ENCODE results near the gene EVX2. TPM values are rescaled to one million over a fixed set of nuclear protein-coding genes. Genes with fewer than 3 reads are reported as not detected.

EVX2 gene
- total and polyA plus RNA-seq, 9 of the 15 experiments (the other 6 are each of a cell fraction or from before 2014, with no cell fraction given): not detected

DNA sequence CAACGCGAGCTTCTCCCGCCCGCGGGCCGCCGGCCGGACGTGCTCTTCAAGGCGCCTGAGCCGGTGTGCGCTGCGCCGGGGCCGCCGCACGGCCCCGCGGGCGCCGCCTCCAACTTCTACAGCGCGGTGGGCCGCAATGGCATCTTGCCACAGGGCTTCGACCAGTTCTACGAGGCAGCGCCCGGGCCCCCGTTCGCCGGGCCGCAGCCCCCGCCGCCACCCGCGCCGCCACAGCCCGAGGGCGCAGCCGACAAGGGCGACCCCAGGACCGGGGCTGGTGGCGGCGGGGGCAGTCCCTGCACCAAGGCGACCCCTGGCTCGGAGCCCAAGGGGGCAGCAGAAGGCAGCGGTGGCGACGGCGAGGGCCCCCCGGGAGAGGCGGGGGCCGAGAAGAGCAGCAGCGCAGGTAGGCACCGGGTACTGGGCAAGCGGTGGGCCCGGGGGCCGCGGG is 24.0 kb upstream of the EVX2 start (continued):
- TF ChIP-seq, protein P1, sequence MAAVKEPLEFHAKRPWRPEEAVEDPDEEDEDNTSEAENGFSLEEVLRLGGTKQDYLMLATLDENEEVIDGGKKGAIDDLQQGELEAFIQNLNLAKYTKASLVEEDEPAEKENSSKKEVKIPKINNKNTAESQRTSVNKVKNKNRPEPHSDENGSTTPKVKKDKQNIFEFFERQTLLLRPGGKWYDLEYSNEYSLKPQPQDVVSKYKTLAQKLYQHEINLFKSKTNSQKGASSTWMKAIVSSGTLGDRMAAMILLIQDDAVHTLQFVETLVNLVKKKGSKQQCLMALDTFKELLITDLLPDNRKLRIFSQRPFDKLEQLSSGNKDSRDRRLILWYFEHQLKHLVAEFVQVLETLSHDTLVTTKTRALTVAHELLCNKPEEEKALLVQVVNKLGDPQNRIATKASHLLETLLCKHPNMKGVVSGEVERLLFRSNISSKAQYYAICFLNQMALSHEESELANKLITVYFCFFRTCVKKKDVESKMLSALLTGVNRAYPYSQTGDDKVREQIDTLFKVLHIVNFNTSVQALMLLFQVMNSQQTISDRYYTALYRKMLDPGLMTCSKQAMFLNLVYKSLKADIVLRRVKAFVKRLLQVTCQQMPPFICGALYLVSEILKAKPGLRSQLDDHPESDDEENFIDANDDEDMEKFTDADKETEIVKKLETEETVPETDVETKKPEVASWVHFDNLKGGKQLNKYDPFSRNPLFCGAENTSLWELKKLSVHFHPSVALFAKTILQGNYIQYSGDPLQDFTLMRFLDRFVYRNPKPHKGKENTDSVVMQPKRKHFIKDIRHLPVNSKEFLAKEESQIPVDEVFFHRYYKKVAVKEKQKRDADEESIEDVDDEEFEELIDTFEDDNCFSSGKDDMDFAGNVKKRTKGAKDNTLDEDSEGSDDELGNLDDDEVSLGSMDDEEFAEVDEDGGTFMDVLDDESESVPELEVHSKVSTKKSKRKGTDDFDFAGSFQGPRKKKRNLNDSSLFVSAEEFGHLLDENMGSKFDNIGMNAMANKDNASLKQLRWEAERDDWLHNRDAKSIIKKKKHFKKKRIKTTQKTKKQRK (IDR thresholded peaks at IDR 0.05; ENCODE audit: borderline replicate concordance, low read depth, low read length): no peak
- TF ChIP-seq TEAD1 (CRISPR knock-in tag; IDR thresholded peaks at IDR 0.05) (no peak), SRSF3 (IDR thresholded peaks at IDR 0.05; ENCODE audit: insufficient read depth, low read length) (no peak), MAZ (CRISPR knock-in tag; conservative IDR thresholded peaks at IDR 0.05 in 1 of 2, IDR thresholded peaks at IDR 0.05 in 1 of 2) (no peak), SP2 (IDR thresholded peaks at IDR 0.05; ENCODE audit: extremely low read depth, low read depth, low read length, poor library complexity, severe bottlenecking) (no peak), ZNF431 (CRISPR knock-in tag; IDR thresholded peaks at IDR 0.05) (no peak), KAT2B (IDR thresholded peaks at IDR 0.05; ENCODE audit: low read depth, low read length) (no peak)
- TF ChIP-seq, protein P2, sequence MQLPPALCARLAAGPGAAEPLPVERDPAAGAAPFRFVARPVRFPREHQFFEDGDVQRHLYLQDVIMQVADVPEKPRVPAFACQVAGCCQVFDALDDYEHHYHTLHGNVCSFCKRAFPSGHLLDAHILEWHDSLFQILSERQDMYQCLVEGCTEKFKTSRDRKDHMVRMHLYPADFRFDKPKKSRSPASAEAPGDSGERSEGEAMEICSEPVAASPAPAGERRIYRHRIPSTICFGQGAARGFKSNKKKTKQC (CRISPR knock-in tag; IDR thresholded peaks at IDR 0.05): no peak
- TF ChIP-seq, protein P3, sequence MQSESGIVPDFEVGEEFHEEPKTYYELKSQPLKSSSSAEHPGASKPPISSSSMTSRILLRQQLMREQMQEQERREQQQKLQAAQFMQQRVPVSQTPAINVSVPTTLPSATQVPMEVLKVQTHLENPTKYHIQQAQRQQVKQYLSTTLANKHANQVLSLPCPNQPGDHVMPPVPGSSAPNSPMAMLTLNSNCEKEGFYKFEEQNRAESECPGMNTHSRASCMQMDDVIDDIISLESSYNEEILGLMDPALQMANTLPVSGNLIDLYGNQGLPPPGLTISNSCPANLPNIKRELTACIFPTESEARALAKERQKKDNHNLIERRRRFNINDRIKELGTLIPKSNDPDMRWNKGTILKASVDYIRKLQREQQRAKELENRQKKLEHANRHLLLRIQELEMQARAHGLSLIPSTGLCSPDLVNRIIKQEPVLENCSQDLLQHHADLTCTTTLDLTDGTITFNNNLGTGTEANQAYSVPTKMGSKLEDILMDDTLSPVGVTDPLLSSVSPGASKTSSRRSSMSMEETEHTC (IDR thresholded peaks at IDR 0.05): no peak
